Left renal cortex interstitium (tissue), 4 donors: Measurements from ENCODE around the gene DISC1. TPM values are rescaled to one million over a fixed set of nuclear protein-coding genes. Genes with fewer than 3 reads are reported as not detected.
"Not testable (repeated sequence)": the region's sequence is repeated elsewhere in the genome, so short reads cannot be mapped to it uniquely, and the experiment has no call there.

Experiments
- DNase-seq, 4 donors: peaks; one replicate each; pipeline ENCODE4 v3.0.0-alpha.2; 2013; ENCODE audit warnings: low read depth in 4 of 4, low spot score in 2 of 4, missing footprints in 1 of 4
- polyA plus RNA-seq, 4 donors: library from polyadenylated mRNA; unstranded; fragments of 120-200 nt; gene quantifications; one replicate each; pipeline ENCODE4 v1.2.1, GENCODE V29; 2013; ENCODE audit not compliant: insufficient read length in 4 of 4

The DISC1 gene
- 1 to 10 TPM; 5.3 to 6.6 (median 5.6) TPM for polyA plus RNA-seq

DNA sequence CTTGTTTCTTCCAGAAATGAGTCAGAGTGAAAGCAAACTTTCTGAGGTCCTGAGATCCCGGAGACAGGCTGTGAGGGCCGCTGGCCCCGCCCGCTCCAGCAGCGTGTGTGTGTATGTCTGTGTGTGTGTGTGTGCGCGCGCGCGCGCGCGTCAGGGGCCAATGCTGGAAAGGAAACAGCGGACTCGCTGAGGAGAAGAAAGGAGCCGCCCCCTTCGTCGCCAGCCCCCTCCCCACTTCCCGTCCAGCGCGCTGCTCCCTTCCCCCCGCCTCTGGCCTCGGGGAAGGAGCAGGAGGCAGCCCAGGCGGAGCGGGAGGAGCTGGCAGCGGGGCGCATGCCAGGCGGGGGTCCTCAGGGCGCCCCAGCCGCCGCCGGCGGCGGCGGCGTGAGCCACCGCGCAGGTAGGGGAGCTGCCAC, at the start of gene DISC1:
DISC1 (plus strand) TSS at position 256 of the 416 bp plus-strand sequence; CDS start at position 334, 78 bp downstream.
- peak; percentile 64 to 88 (median 80) for DNase-seq

DNA sequence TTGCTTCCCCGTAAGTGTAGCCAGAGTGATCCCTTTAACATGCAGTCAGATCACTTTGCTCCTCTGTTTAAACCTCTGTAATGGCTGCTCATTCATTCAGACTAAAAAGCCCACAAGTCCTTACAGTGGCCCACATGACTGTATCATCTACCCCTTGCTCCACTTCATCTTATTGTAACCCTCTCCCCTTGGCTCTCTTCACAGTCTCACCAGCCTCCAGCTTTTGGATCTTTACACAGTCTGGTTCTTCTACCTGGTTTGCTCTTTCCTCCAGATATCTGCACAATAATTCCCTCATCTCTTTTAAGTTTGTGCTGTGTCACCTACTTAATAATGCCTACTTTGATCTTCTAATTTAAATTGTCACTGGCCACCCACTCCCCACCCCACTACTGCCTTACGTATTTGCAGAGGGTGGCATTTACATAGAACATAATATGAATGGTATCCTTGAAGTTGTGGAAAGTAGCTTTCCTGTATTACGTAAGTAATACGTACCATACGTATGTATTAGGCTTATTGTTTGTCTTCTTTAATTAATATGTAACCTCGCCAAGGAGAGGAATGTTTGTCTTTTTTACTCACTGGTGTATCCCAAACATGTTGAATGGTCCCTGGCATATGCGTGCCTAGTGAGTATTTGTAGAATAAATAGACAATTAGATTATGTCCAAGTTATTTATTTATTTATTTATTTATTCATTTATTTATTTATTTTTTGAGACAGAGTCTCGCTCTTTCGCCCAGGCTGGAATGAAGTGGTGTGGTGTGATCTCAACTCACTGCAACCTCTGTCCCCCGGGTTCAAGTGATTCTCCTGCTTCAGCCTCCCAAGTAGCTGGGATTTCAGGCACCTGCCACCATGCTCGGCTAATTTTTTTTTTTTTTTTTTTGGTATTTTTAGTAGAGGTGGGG, 49.5 kb upstream of the DISC1 start:
- no peak for DNase-seq

DNA sequence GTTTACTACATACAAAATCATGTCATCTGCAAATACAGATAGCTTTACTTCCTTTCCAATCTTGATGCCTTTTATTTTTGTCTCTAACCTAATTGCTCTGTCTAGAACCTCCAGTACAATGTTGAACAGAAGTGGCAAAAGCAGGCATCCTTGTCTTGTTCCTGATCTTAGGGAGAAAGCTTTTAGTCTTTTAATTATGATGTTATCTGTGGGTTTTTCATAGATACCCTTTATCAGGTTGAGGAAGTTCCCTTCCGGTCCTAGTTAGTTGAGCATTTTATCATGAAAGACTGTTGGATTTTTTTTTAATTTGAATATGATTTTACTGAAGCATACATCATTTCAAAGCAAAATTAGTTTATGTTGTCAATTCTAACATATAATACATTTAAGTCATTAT, 45.7 kb upstream of the DISC1 start:
- no peak for DNase-seq

DNA sequence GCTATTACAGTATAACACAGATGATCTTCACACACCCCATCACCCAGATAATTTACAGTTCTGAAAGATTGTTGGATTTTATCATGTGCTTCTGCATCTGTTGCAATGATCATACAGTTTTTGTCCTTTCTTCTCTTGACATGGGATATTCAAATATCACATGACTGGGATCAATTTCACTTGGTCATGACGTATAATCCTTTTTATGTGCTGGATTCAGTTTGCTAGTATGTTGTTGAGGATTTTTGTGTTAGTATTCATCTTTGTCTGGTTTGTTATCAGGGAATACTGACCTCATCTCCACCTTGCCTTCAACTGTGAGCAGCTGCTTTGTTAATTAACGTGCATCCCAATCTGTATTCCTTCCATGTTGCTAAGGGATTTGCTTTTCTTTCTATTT, 44.7 kb upstream of the DISC1 start:
- no peak for DNase-seq

GRCh38 chr1:231583376-231583775, 43.2 kb upstream of the DISC1 start:
- no peak for DNase-seq

- DNase-seq = no peak
Observed at GRCh38 chr1:231584117-231584516, 42.5 kb upstream of the DISC1 start.

DNA sequence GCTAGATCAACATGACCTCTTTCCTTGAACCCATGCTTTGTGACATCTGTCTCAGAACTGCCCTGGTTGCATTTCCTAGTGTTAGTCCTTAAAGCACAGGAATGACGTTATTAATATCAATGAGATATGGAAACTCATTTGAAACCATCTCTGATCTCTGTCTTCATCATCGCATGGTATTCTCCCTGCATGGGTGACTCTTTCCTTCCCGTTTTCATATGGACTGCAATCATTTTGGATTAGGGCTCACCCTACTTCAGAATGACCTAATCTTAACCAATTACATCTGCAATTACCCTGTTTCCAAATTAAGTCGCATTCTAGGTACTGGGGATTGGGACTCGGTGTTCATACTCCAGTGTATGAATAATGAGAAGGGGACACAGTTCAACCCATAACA, 41.7 kb upstream of the DISC1 start:
- DNase-seq = no peak

DNA sequence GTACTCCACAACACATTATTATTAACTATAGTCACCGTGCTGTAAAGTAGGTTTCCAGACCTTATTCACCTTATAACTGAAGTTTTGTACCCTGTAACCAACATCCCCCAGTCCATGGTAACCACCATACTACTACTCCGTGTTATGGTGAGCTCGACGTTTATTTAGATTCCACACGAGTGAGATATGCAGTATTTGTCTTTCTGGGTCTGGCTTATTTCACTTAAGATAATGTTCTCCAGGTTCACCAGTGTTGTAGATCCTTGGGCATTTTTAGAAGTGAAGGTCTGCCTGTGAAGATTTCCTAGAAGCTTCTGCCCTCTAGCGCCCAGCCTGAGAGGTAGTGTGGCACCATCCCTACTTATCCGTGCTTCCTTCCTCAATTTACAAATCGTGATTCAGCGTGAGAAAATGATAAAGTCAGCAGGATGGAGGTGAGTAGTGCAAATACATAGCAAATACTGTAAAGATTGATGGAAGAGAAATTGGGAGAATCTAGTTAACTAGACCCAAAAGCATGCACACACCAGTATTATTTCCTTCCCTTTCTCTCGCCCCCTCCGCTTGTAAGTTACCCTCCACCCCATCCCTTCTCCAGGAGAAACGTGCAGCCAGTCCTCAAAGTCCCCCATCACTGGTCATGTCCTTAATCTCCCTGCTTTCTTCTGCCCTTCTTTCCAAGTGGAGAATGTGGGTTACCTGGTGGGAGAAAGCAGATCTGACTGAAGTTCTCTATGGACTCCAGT, 36.0 kb upstream of the DISC1 start:
- DNase-seq = peak in 1 of 4 donors; percentile 31

- DNase-seq = no peak
Observed at GRCh38 chr1:231591466-231591865, 35.1 kb upstream of the DISC1 start.

GRCh38 chr1:231592809-231593208, 33.8 kb upstream of the DISC1 start:
- no peak for DNase-seq

- not testable (repeated sequence) for DNase-seq
Observed at GRCh38 chr1:231593264-231593663, 33.3 kb upstream of the DISC1 start.

- DNase-seq = no peak
Observed at GRCh38 chr1:231594123-231594522, 32.5 kb upstream of the DISC1 start.

GRCh38 chr1:231594749-231595148, 31.8 kb upstream of the DISC1 start:
- no peak for DNase-seq

DNA sequence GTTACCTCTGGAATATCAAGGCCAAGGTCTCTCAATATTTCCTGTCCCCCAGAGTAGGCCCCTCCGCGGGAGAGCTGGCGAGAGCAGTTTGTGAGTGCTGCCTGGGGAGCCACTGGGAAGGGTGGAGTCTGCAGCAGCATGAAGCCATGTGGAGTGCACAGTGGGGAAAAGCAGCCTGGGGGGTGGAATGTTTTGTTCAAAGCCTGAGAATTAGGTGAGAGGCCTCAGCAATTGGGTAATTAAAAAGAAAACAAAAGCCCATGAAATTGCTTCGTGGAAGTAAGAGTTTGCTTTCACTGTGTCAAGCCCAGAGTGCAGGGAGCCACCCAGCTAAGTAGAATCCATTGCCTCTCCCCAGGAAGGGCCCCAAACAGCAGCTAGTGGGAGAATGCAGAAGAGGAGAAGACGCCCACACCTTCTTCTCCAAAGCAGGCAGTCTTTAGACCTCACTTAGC, 30.2 kb upstream of the DISC1 start:
- DNase-seq = no peak

GRCh38 chr1:231597971-231598370, 28.6 kb upstream of the DISC1 start:
- DNase-seq = no peak

GRCh38 chr1:231600458-231600976, 26.1 kb upstream of the DISC1 start:
- DNase-seq = no peak

GRCh38 chr1:231601824-231602672, 24.5 kb upstream of the DISC1 start:
- no peak for DNase-seq

- DNase-seq = no peak
Observed at GRCh38 chr1:231602673-231602984, 24.0 kb upstream of the DISC1 start.

DNA sequence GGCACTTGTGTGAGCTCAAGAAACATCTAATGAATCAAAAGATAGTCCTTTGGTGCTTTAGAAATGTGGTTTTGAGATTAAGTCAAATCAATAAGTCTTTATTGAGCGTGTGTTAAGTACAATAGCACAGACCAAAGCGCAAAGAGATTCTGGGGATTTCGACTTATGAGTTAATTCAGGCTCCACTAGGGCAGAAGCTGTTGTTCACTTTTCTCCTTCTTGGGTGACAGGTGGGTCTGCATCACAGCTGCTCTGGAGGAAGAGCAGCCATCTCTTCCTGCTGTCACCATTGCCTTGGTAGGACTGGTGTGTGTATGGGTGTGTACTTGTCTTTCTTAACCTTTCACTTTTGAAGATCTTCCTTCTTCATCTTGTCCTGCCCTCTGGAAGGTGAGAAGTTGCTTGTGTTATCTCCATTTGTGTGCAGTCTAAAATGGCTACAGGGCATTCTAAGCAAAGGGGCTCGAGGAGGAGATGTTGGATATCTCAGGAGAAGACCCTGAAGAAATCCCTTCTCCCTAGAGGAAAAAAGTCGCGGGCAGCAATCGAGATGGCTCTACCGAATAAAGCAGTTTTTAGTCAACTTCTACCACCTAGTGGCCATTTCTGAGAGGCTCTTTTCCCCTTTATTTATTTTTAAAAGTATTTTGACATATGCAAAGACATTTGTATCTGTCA, 22.9 kb upstream of the DISC1 start:
- DNase-seq = peak in 1 of 4 donors; percentile 24

DNA sequence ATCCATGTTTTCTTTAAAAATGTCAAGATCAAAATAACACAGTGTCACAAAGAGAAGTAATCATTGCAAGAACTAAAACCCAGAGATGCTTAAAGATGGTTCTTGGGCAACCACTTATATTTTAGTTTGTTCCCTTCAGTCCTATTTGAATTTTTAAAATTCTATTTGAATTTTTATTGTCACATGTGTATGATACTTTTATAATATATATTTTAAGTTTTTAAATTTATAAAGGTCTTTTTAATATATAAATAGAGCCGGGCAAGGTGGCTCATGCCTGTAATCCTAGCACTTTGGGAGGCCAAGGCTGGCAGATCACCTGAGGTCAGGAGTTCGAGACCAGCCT, 22.3 kb upstream of the DISC1 start:
- DNase-seq = no peak
